Left ventricle myocardium inferior (tissue), 1 donor: ENCODE results near the gene AFF1. TPM values are rescaled to one million over a fixed set of nuclear protein-coding genes. Genes with fewer than 3 reads are reported as not detected.

Experiments
- DNase-seq: peaks from one replicate; pipeline ENCODE4 v3.0.0-alpha.2; 2020
- H3K27ac ChIP-seq: fragments of 200-600 bp; replicated peaks from 2 replicates; pipeline ENCODE4 v1.8.0; 2021
- H3K27me3 ChIP-seq: fragments of 200-600 bp; 2 replicates; pipeline ENCODE4 v1.8.0; 2021; ENCODE audit warnings: low read depth
- H3K36me3 ChIP-seq: fragments of 200-600 bp; 2 replicates; pipeline ENCODE4 v1.8.0; 2021
- H3K4me1 ChIP-seq: fragments of 200-600 bp; 2 replicates; pipeline ENCODE4 v1.8.0; 2021
- H3K4me3 ChIP-seq: fragments of 200-600 bp; 2 replicates; pipeline ENCODE4 v1.8.0; 2021; ENCODE audit warnings: mild to moderate bottlenecking, moderate library complexity
- H3K9me3 ChIP-seq: fragments of 200-600 bp; replicated peaks from 2 replicates; pipeline ENCODE4 v1.8.0; 2021
- intact Hi-C: fragments of 100-400 bp; cut with micrococcal nuclease; formaldehyde crosslinking; loops from one replicate; pipeline ENCODE4 v1.11.0; 2022
- total RNA-seq: library from RNA; stranded (reverse); fragmentation: NEBNext Ultra II Directional; extraction: Animal tissue kit (Norgen Biotek cat#: 25700); gene quantifications from one replicate; pipeline ENCODE4 v1.2.1, GENCODE V29; 2021
- TF ChIP-seq, protein P1 (sequence below): fragments of 200-600 bp; IDR thresholded peaks from 2 replicates; pipeline ENCODE4 v1.8.0; 2021; ENCODE audit warnings: antibody characterized with exemption, mild to moderate bottlenecking, borderline replicate concordance
- donor health status: DM: no; HTN: yes; CAD: no; lungs with severe emphysema.

Gene AFF1
- total RNA-seq, 1 donor from 2014 or later, result 67.9 TPM

DNA sequence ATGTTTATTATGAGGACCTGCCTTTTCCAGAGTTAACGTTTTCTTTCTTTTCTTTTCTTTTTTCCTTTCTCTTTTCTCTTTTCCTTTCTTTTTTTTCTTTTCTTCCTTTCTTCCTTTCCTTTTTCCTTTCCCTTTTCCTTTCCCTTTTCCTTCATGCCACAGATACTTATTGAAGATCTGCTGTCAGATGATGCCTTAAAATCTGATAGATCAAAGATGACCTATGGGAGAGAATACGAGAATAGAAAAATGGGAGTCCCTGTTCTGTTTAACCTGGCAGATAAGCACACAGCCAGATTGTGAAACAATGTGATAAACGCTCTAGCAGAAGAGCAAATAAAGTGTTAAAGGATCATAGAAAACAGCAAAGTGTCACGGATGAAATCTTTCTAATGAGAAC is 38.9 kb downstream of the AFF1 start:
- no peak for DNase-seq
- no peaks in the 10 kb centered on the region for H3K36me3 ChIP-seq
- no peak overlapping the region for H3K4me3 ChIP-seq
- no peaks in the 10 kb centered on the region for H3K27me3 ChIP-seq
- intact Hi-C loops, result no loop called here
- TF ChIP-seq, protein P1, sequence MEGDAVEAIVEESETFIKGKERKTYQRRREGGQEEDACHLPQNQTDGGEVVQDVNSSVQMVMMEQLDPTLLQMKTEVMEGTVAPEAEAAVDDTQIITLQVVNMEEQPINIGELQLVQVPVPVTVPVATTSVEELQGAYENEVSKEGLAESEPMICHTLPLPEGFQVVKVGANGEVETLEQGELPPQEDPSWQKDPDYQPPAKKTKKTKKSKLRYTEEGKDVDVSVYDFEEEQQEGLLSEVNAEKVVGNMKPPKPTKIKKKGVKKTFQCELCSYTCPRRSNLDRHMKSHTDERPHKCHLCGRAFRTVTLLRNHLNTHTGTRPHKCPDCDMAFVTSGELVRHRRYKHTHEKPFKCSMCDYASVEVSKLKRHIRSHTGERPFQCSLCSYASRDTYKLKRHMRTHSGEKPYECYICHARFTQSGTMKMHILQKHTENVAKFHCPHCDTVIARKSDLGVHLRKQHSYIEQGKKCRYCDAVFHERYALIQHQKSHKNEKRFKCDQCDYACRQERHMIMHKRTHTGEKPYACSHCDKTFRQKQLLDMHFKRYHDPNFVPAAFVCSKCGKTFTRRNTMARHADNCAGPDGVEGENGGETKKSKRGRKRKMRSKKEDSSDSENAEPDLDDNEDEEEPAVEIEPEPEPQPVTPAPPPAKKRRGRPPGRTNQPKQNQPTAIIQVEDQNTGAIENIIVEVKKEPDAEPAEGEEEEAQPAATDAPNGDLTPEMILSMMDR, result no peak
- H3K4me1 ChIP-seq, result peaks cover 49% of the 10 kb centered on the region
- H3K27ac ChIP-seq, result no peak overlapping the region
- H3K9me3 ChIP-seq, result no peaks in the 10 kb centered on the region

DNA sequence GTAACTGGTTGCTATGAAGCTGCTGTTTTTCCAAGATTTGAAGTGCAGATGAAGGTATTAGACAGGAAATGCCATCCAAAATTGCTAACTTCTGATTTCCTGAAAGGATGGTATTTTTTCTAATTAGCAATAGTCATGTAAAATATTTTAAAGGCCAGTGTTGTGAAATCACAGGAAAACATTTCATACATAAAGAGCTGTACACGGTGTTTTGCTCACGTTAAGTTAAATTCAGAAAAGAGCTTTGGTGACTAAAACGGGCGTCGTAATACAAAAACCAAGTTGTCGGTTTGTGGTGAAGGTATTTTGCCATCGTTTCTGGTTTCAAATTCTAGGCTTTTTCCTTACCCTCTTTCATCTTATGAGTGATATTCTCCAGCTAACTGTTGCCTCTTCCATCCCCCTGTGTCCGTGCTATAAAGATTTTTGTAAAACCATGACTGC is 39.8 kb downstream of the AFF1 start:
- H3K4me3 ChIP-seq, result no peak overlapping the region
- TF ChIP-seq, protein P1, result no peak
- no peaks in the 10 kb centered on the region for H3K27me3 ChIP-seq
- H3K27ac ChIP-seq, result no peak overlapping the region
- H3K36me3 ChIP-seq, result no peaks in the 10 kb centered on the region
- intact Hi-C loops, result no loop called here
- H3K4me1 ChIP-seq, result peaks cover 49% of the 10 kb centered on the region
- DNase-seq, result no peak
- no peaks in the 10 kb centered on the region for H3K9me3 ChIP-seq

DNA sequence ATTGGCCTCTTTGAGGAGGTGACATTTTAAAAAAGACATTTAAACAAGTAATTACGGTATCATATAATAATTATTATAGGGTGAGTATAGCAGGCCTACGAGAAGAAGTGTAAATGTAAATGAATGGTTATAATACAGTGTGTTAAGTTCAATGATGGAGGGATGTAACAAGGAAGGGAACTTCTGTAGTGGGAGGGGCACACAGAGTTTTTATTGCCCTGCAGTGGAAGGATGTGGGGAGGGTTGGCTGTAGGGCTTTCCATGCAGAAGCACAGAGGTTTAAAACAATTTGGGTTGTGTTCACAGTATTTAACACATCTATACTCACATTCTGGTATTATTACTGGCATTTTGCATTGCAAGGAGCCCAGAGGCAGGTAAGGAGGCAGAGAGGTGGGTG is 41.1 kb downstream of the AFF1 start:
- intact Hi-C loops, result no loop called here
- H3K27ac ChIP-seq, result no peak overlapping the region
- H3K27me3 ChIP-seq, result no peaks in the 10 kb centered on the region
- TF ChIP-seq, protein P1, result no peak
- no peak for DNase-seq
- no peaks in the 10 kb centered on the region for H3K9me3 ChIP-seq
- no peak overlapping the region for H3K4me3 ChIP-seq
- peaks cover 38% of the 10 kb centered on the region for H3K4me1 ChIP-seq
- no peaks in the 10 kb centered on the region for H3K36me3 ChIP-seq

DNA sequence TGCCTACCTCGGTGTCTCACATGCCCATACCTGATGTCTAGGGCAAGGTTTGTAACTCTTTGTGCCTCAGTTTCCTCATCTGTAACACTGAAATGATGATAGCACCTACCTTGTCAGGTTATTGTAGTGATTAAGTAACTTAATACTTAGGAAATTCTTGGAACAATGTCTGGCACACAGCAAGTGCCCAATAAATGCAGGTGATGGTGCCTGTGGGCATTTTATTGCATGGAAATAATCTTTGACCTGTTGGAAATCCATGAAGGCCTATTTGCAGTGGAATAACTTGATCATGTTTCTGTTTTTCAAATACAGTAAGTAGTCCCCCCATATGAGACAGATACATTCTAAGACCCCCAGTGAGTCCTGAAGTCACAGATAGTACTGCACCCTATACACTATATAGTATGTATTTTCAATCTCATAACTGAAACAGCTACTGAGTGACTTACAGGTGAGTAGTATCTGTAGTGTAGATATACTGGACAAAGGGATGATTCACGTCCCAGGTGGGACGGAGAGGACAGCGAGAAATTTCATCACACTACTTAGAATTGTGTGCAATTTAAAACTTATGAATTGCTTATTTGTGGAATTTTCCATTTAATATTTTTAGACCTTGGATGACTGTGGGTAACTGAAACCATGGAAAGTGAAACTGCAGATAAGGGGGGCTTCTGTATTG is 42.1 kb downstream of the AFF1 start:
- H3K27me3 ChIP-seq, result no peaks in the 10 kb centered on the region
- peaks cover 7% of the 10 kb centered on the region for H3K36me3 ChIP-seq
- peaks cover 29% of the 10 kb centered on the region for H3K4me1 ChIP-seq
- no peak overlapping the region for H3K27ac ChIP-seq
- no peak for DNase-seq
- H3K4me3 ChIP-seq, result no peak overlapping the region
- H3K9me3 ChIP-seq, result no peaks in the 10 kb centered on the region
- intact Hi-C loops, result no loop called here
- TF ChIP-seq, protein P1, result no peak

DNA sequence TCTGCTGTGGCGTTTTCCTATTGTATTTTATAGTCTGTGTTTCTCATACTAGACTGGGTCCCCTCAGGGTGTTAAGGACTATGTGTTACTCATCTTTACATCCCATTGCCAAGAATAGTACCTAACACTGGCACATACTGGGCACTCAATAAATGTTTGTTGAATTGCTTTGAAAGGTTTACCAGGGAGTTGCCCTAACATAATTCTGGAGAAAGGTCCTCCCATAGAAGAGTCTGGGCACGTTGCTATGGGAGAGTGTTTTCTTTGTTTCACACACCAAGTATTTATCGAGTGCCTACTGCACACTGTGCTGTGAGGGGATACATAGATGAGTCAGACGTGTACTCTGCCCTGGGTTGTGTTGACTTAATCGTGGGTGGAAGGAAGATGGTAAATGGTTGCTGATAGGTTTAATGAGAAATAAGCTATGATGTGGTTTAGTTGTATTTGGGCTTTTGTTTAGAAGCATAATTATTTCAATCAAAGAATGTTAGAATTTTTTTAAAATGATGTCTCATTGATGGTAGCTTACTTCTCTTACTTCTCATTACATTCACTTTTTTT is 42.9 kb downstream of the AFF1 start:
- H3K9me3 ChIP-seq, result no peaks in the 10 kb centered on the region

More for the DNA sequence above, 42.9 kb downstream of the AFF1 start:
- Histone ChIP-seq H3K36me3 (peaks cover 8% of the 10 kb centered on the region), H3K27ac (no peak overlapping the region), H3K4me1 (peaks cover 23% of the 10 kb centered on the region), H3K4me3 (no peak overlapping the region), H3K27me3 (no peaks in the 10 kb centered on the region)
- TF ChIP-seq, protein P1, result no peak
- intact Hi-C loops, result no loop called here
- no peak for DNase-seq
